ENCODE data around the gene MACROD2.

Gene MACROD2

DNA sequence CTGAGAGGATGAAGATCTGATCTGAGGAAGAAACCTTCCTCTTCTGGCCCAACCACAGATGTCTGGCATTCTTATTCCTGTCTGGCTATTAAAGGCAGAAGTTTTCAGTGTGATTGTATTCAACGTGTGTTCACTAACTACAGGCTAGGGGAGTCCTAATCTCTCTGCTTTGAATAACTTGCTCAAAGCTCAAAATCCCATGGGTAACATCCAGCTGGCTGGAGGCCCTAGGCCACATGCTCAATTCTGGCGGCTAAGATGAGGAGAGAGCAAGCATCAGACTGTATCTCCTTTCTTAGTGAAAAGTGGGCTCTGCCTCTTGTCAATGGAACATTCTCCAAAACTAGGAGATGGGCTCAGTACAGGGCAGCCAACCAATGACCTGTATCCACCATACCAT lies 2099.9 kb downstream of the MACROD2 start:
- in situ Hi-C loops (cut with MboI; ENCODE audit: low sequenced_read_pairs), result no loop called here

DNA sequence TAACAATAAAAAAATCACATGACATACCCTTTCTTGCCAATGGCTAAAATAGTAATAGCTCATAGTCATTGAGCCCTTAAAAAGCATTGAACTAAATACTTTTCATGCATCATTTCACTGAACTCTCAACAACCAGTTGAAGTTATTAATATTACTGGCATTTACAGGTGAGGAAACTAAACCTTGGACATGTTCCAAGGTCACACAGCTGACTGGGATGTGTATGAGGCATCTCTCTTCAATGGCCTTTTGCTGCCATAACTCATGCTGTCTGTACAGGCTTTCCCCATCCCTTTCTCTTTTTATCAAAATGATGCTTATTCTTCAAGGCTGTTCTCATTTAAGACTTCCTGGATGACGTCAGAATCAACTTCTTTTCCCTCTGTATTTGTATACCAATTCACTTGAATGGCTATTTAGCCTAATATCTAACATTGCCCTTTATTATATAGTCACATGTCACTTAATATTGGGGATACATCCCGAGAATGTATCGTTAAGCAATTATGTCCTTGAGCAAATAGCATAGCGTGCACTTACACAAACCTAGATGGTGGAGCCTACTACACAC lies 2101.5 kb downstream of the MACROD2 start:
- in situ Hi-C loops (cut with MboI; ENCODE audit: low sequenced_read_pairs), result no loop called here

DNA sequence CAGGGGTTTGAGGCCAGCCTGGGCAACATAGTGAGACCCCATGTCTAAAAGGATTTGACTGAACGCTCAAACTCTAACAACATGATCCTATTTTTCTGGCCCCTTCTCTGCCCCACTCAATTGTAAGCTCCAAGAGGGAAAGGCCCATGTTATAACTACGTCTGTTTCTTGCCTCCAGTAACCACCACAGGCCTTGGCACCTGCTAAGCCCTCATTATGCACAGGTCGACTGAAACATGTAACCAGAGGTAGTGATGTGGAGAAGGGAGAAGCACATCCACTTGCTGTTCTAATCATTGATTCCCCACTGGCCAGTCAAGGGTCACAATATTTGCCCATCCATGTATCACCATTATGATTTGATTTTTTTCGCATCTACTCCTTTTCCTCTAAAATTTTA lies 2102.5 kb downstream of the MACROD2 start:
- in situ Hi-C loops (cut with MboI; ENCODE audit: low sequenced_read_pairs), result no loop called here

DNA sequence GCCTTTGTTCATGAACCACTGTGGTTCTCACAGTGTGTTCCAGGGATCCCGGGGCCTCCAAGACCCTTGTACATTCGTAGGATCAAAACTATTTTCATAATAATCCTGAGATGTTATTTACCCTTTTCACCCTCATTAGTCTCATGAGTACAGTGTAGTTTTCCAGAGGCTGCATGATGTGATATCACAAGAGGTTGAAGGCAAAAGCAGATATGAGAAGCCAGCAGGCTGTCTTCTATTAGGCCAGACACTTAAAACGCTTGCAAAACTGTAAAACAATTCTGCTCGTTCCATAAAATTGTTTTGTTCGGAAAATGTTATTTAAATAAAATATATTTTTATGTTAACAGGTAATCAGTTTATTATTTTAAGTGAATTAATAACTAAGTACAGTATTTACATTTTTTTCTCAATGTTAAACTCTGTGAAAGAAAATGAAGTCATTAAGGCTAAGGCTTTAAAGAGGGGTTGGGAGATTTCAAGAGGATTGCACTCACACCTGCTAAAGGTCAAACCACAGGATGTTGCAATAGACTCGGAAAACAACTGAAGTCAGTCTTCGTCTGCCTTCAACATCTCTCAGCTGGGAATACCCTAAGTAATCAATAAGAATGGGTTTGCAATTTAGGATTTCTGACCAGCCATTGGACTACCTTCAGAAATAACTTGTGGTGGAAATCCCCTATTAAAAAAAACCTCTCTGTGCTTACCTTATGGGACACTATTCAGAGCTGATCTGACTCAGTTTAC lies 2103.7 kb downstream of the MACROD2 start:
- in situ Hi-C loops (cut with MboI; ENCODE audit: low sequenced_read_pairs), result no loop called here

DNA sequence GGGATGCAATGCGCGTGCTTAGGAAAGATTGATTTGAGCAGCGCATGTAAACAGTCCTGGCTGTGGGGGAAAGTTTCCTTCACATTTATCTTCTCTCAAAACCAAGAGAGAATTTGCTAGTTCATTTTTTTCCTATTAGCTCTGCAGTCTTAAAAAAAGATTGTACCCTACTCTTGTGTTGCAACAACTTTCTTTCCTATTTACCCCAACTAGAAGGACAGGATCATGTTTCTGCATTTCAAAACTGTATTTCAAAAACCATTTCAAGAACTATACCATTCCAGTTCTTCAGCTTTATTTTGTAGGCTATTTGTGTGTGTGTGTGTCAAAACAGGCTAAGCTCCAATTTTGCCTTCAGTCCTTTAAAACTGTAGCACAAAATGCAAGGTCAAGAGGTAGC lies 2104.8 kb downstream of the MACROD2 start:
- in situ Hi-C loops (cut with MboI; ENCODE audit: low sequenced_read_pairs), result no loop called here

DNA sequence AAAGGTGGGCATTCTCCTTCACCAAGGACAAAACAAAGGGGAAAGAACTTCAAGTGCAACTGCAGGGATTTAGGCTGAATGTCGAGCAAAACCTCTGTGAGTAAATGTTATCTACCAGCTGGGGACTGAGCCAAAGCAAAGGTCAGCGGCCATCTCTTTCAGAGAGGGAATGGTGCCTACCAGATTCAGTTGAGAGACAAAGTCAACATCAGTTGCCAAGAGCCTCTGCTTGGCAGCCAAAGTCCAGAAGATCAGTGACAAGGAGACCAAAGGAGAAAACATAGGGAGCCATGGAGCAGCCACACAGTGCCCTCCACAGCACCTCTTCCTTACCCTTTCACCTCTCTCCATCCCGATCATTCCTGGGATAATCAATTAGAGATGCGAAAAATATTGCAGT lies 2105.5 kb downstream of the MACROD2 start:
- in situ Hi-C loops (cut with MboI; ENCODE audit: low sequenced_read_pairs), result no loop called here
